Inflammatory macrophage treated with lipopolysaccharide for 1 hour (primary cell): ENCODE results near the gene HAS3.
A peak's percentile ranks its signal among the peaks of the same experiment; 100 is the strongest.
"Not testable (repeated sequence)": the region's sequence is repeated elsewhere in the genome, so short reads cannot be mapped to it uniquely, and the experiment has no call there.

ENCODE experiments used
- DNase-seq, 2 donors: peaks; one replicate each; pipeline ENCODE4 v3.0.0-alpha.2; 2020 to 2022

Gene HAS3

GRCh38 chr16:69118468-69118867, 13.0 kb downstream of the HAS3 start:
- DNase-seq, result no peak

DNA sequence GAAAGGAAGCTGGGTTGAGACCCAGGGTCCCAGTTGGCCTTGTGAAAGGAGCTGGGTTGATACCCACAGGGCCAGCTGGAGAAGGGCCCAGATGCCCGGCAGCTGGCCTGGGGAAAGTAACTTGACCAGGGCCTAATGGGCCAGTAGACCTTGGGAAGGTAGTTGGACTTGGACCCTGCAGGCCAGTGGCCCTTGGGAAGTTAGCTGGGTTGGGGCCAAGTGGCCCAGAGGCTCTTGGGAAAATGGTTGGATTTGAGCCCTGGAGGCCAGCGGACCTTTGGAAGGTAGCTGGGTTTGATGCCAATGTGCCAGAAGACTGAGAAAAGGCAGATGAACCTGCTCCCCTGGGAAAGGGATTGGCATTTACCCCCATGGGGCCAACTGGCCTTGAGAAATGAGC, 13.5 kb downstream of the HAS3 start:
- no peak for DNase-seq

GRCh38 chr16:69119536-69119935, 14.1 kb downstream of the HAS3 start:
- DNase-seq, result no peak

DNA sequence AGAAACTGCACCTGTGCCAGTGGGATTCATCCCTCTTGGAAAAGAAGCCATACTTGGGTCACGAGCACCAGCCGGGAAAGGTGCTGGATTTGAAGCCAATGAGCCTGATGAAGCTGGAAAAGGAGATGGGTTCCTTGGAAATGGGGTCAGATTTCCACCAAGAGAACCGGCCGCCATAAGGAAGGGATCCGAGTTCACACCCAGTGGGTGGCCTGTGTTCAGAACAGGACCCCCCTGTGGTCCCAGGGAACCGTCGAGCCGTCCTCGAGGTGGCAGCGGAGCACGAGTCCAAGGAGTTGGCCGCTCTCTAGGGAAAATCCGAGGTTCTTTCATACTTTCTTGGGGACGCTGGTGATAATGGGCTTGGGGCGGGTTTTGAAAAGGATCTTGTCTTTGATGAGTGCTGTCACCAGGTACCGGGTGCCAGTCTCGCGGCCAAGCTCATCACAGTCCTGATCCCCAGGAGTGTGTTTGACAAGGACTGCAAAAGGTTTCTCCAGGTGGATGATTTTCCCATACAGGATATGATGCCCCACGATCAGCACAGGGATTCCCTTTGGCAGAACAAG, 14.7 kb downstream of the HAS3 start:
- DNase-seq, result no peak

GRCh38 chr16:69123910-69124309, 18.5 kb downstream of the HAS3 start:
- DNase-seq, result peak; percentile 62 to 76

DNA sequence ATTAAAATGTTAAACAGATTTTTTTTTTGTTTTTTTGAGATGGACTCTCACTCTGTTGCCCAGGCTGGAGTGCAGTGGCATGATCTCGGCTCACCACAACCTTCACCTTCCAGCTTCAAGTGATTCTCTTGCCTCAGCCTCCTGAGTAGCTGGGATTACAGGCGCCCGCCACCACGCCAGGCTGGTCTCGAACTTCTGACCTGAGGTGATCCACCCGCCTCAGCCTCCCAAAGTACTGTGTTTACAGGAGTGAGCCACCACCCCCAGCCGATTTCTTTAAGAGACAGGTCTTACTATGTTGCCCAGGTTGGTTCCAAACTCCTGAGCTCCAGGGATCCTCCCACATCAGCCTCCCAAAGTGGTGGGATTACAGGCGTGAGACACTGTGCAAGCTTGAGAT, 19.0 kb downstream of the HAS3 start:
- not testable (repeated sequence) for DNase-seq

DNA sequence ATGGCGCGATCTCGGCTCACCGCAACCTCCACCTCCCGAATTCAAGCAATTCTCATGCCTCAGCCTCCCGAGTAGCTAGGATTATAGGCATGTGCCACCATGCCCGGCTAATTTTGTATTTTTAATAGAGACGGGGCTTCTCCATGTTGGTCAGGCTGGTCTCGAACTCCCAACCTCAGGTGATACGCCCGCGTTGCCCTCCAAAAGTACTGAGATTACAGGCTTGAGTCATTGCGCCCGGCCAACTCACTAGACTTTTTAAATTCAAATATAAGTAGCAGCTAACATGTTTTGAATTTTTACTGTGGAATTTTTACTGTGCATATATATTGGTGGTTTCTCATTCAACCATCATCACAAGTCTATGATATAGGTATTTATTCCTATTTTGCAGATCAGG, 19.5 kb downstream of the HAS3 start:
- DNase-seq, result not testable (repeated sequence)

- DNase-seq, result no peak
These were observed 20.8 kb downstream of the HAS3 start for GRCh38 chr16:69126221-69126620.

GRCh38 chr16:69126801-69127200, 21.3 kb downstream of the HAS3 start:
- not testable (repeated sequence) for DNase-seq

- no peak for DNase-seq
These were observed 22.6 kb downstream of the HAS3 start for GRCh38 chr16:69127966-69128510.

DNA sequence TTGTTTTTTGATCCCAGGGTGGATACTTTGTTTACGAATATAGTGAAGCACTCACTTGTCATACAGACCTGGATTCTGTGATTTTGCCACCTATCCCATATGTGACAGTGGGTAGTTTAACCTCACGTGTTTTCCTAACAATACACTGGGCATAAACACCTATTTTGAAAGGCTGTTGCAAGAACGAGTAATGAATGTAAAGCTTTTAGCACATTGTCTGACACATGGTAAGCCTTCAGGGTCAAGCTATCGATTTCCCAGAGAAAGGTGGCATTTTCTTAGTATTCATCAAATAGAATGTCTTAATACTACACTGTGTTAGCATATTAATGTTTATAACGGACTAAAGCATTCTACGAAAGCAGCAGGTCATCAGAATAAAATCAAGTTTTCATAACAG, 25.0 kb downstream of the HAS3 start:
- no peak for DNase-seq

DNA sequence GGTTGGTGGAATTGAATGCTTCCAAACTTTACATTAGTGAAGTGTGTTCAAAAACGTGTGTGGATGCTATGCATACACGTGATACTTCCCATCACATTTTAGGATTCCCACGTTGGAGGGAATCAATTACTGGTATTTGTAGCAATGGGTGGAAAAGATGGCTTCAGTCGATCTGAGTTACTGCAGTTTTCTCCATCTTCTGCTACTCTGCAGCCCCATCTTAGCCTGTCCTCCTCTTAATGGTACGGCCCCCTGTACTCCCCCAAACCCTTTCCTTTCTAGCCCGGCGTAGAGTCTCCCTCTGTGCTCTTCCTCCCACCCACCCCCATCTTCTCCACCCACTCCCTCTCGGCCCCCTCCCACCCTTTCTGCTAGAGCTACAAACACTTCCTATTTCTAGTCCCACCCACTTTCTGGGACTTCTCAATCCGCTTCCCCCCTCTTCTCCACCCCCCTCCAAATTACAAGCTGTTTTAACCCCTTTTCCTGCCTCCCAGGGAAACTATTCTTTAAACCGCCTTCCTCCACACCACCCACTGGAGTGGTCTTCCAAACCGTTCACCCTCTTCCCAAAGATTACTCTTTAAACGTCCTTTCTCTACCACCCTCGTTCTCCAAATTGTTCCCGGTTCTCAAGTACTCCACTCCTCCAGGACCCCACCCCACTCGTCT, 25.9 kb downstream of the HAS3 start:
- DNase-seq, result peak; percentile 29 to 46

GRCh38 chr16:69131839-69132423, 26.5 kb downstream of the HAS3 start:
- peak; percentile 37 for DNase-seq

DNA sequence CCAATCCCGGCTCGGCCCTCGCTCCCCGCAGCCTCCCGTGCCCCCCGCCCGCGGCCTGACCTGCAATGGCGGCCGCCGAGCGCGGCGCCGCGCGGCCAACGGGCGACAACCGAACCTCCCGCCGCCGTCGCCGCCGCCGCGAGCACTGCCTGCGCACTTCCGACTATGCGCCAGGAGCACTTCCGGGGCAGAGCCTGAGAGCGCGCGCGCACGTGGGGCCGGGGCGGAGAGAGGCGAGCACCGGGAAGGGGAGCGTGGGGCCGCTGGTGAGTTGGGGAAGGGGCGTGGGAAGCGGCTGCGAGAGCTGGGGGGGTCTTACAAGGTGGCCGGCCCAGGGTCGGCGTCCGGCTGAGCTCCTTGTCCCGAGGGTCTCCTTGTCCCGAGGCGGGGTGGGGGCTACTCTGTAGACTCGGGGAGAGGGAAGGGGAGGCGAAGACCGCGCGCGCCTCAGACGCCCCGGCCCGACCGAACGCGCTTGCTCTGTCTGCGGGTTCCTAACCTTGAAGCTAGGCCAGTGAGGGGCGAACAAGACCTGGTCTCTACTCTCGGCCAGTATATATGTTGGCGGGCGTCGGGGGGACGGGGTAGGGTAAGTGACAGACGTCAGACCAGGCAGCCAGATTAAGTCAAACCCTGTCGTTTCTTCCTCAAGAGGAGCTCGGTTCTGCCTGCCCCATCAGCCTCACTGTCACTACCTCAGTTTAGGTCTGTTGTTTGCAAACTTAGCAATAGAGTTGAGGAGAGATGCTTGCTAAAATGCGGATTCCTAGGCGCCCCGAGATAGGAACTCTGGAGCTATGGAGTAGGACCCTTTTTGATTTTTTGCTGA, 27.2 kb downstream of the HAS3 start, which contains the start of the genes CHTF8 and UTP4:
Gene CHTF8, minus strand, starts transcription at position 165 of the 829 bp plus-strand sequence. CDS start 11,130 bp downstream, outside the sequence.
Gene UTP4, plus strand, starts transcription at position 226 of the 829 bp plus-strand sequence. CDS start 811 bp downstream, outside the sequence.
- peak; percentile 77 to 84 for DNase-seq

- no peak for DNase-seq
These were observed 28.0 kb downstream of the HAS3 start for GRCh38 chr16:69133373-69133954.

DNA sequence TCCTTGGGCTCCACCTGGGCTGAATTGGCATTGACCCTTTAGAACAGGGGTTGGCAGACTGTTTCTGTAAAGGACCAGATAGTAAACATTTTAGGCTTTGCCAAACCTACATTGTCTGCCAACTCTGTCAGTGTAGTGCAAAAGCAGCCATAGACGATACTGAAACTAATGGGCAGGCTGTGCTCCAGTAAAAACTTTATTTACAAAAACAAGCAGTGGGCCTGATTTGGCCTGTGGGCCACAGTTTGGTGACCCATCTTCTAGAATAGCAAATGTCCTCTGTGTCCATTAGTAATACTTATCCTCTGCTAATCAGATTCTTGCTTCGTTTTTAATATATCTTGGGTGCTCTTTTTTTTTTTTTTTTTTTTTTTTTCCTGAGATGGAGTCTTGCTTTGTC, 33.2 kb downstream of the HAS3 start:
- no peak for DNase-seq

GRCh38 chr16:69139464-69139863, 34.0 kb downstream of the HAS3 start:
- DNase-seq, result not testable (repeated sequence)

DNA sequence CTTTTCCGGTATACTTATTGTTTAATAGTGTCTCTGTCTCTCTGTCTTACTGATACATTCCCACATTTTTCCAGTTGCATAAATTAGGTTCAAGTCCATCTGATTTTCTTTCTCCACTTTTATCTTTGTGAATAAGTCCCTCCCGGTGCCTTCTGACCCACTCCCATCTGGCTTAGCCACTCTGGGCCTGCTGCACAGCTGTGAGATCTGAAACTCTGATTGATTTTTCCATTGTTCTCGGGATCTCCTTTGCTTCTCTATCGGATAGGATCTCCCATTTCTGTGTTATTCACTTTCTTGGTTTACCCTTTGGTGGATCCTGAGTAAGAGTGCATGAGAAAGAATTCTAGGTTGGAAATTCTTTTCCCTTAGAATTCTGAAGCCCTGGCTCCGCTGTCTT, 35.6 kb downstream of the HAS3 start:
- DNase-seq, result no peak

- DNase-seq, result no peak
These were observed 36.5 kb downstream of the HAS3 start for GRCh38 chr16:69141936-69142335.

GRCh38 chr16:69143116-69143515, 37.7 kb downstream of the HAS3 start:
- no peak for DNase-seq

DNA sequence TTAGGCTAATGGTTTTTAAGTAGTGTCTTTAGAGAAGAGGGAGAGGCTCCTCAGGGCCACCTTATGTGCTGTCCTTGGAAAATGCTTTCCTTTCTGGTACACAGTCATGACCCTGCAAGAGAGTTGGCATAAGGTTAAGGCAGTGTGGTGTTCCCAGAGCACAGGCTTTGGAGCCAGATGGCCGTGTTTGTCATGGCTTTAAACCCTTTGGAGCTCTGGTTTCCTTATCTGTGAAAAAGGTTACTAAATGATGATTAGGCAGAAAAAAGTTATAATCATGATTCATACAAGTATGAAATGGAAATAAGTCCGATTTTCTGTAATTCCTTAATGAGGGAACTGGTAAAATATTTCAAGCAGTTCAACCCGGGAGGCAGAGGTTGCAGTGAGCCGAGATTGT, 40.2 kb downstream of the HAS3 start:
- DNase-seq, result no peak

DNA sequence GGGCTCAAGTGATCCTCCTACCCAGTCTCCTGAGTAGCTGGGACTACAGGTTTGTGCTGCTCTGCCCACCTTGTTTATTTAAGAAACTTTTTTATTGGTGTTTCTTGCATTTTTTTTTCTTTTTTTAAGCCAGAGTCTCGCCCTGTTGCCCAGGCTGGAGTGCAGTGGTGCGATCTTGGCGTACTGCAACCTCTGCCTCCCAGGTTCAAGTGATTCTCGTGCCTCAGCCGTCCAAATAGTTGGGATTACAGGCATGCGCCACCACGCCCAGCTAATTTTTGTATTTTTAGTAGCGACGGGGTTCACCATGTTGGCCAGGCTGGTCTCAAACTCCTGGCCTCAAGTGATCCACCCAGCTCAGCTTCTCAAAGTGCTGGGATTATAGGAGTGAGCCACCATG, 44.2 kb downstream of the HAS3 start:
- DNase-seq, result not testable (repeated sequence)
